Measurements from ENCODE around the gene SAT2.
A peak's percentile ranks its signal among the peaks of the same experiment; 100 is the strongest.

The SAT2 gene

DNA sequence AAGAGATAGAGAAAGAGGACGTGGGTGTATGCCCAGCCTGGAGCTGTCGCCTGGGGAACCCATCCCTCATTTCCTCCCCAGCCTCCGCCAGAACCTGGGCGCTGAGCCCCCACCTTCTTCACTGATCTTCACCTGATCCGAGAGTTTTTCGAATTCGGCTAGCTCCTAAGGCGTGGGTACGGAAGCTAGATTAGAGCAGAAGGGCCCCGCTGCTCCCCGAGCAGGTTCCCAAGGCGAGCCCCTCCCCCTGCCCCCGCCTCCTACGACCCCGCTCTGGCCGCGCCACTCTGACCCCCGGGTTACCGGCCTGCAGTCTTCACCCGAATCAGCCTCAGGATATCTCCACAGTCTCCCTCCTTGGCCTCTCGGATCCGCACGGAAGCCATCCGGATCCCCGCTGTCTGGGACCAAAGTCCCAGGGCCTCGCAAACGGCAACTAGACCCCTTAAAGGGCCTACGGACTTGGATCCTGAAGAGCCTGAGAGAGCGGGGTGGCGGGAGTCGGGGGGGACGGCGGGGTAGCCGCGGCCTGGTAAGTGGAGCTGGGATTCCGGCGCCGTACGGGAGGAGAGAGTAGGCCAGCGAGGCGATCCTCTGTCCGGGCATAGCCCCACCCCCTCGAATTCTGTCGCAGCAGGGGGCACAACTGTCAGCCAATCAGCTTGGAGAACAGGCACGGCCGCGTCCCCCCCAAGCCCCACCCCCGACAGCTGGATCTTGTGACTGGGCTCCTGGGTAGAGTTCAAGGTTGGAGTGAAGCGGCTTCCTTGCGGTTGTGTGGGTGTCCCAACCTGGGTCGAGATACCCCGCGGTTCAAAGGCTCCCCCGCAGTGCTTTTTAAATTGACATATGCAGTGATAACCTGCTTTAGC, at the start of gene SAT2 (continued):
- TF ChIP-seq, protein P1, sequence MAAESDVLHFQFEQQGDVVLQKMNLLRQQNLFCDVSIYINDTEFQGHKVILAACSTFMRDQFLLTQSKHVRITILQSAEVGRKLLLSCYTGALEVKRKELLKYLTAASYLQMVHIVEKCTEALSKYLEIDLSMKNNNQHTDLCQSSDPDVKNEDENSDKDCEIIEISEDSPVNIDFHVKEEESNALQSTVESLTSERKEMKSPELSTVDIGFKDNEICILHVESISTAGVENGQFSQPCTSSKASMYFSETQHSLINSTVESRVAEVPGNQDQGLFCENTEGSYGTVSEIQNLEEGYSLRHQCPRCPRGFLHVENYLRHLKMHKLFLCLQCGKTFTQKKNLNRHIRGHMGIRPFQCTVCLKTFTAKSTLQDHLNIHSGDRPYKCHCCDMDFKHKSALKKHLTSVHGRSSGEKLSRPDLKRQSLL (tag by site-specific recombination; IDR thresholded peaks at IDR 0.05), result peak; percentile 20; the same call in 1 of the 2 replicates
- no peak for TF ChIP-seq ZNF707 (tag by site-specific recombination; IDR thresholded peaks at IDR 0.05)
- TF ChIP-seq, protein P2, sequence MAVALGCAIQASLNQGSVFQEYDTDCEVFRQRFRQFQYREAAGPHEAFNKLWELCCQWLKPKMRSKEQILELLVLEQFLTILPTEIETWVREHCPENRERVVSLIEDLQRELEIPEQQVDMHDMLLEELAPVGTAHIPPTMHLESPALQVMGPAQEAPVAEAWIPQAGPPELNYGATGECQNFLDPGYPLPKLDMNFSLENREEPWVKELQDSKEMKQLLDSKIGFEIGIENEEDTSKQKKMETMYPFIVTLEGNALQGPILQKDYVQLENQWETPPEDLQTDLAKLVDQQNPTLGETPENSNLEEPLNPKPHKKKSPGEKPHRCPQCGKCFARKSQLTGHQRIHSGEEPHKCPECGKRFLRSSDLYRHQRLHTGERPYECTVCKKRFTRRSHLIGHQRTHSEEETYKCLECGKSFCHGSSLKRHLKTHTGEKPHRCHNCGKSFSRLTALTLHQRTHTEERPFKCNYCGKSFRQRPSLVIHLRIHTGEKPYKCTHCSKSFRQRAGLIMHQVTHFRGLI (tag by site-specific recombination; IDR thresholded peaks at IDR 0.05), result no peak
- 0 out of 2 replicates have a peak, but pooled peaks have one; percentile 26 for TF ChIP-seq ZNF394 (tag by site-specific recombination; IDR thresholded peaks at IDR 0.05; ENCODE audit: borderline replicate concordance)
- peak; percentile 97 for TF ChIP-seq GLIS1 (tag by site-specific recombination; IDR thresholded peaks at IDR 0.05)
- no peak for TF ChIP-seq ZNF2 (tag by site-specific recombination; IDR thresholded peaks at IDR 0.05)
- peak; percentile 49; the same call in 1 of the 2 replicates for TF ChIP-seq ZBTB48 (tag by site-specific recombination; IDR thresholded peaks at IDR 0.05)
- TF ChIP-seq ZNF660 (tag by site-specific recombination; IDR thresholded peaks at IDR 0.05), result 0 out of 2 replicates have a peak, but pooled peaks have one; percentile 52
- no peak for TF ChIP-seq ZNF266 (tag by site-specific recombination; IDR thresholded peaks at IDR 0.05; ENCODE audit: low read depth)
- TF ChIP-seq, protein P3, sequence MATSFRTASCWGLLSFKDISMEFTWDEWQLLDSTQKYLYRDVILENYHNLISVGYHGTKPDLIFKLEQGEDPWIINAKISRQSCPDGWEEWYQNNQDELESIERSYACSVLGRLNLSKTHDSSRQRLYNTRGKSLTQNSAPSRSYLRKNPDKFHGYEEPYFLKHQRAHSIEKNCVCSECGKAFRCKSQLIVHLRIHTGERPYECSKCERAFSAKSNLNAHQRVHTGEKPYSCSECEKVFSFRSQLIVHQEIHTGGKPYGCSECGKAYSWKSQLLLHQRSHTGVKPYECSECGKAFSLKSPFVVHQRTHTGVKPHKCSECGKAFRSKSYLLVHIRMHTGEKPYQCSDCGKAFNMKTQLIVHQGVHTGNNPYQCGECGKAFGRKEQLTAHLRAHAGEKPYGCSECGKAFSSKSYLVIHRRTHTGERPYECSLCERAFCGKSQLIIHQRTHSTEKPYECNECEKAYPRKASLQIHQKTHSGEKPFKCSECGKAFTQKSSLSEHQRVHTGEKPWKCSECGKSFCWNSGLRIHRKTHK (tag by site-specific recombination; IDR thresholded peaks at IDR 0.05), result no peak
- TF ChIP-seq GLI4 (tag by site-specific recombination; IDR thresholded peaks at IDR 0.05), result no peak
- TF ChIP-seq TRIM28 (IDR thresholded peaks at IDR 0.05; ENCODE audit: borderline replicate concordance, low read length), result no peak
- TF ChIP-seq ZNF341 (tag by site-specific recombination; IDR thresholded peaks at IDR 0.05; ENCODE audit: low read depth), result peak; percentile 60; the same call in 1 of the 2 replicates
- no peak for TF ChIP-seq ZBTB8A (tag by site-specific recombination; IDR thresholded peaks at IDR 0.05)
- TF ChIP-seq ZNF610 (tag by site-specific recombination; IDR thresholded peaks at IDR 0.05; ENCODE audit: borderline replicate concordance), result no peak
- no peak for TF ChIP-seq ZNF302 (tag by site-specific recombination; IDR thresholded peaks at IDR 0.05; ENCODE audit: low read depth)
- peak; percentile 31; the same call in 1 of the 2 replicates for TF ChIP-seq ZSCAN30 (tag by site-specific recombination; IDR thresholded peaks at IDR 0.05)
- TF ChIP-seq ZNF791 (tag by site-specific recombination; IDR thresholded peaks at IDR 0.05), result no peak
- TF ChIP-seq GLIS2 (tag by site-specific recombination; IDR thresholded peaks at IDR 0.05), result peak; percentile 97
- no peak for TF ChIP-seq ZNF473 (tag by site-specific recombination; IDR thresholded peaks at IDR 0.05)
- TF ChIP-seq ZNF426 (tag by site-specific recombination; IDR thresholded peaks at IDR 0.05), result no peak
- TF ChIP-seq ZNF169 (tag by site-specific recombination; IDR thresholded peaks at IDR 0.05), result no peak
- TF ChIP-seq ZNF549 (tag by site-specific recombination; IDR thresholded peaks at IDR 0.05), result no peak
- peak; percentile 19; the same call in 1 of the 2 replicates for TF ChIP-seq BCL11A (tag by site-specific recombination; IDR thresholded peaks at IDR 0.05; ENCODE audit: low read depth)
- no peak for TF ChIP-seq ZNF785 (tag by site-specific recombination; IDR thresholded peaks at IDR 0.05)
- peak; percentile 44; the same call in 1 of the 2 replicates for TF ChIP-seq ZNF76 (tag by site-specific recombination; IDR thresholded peaks at IDR 0.05; ENCODE audit: borderline replicate concordance, low read depth)
- TF ChIP-seq, protein P4, sequence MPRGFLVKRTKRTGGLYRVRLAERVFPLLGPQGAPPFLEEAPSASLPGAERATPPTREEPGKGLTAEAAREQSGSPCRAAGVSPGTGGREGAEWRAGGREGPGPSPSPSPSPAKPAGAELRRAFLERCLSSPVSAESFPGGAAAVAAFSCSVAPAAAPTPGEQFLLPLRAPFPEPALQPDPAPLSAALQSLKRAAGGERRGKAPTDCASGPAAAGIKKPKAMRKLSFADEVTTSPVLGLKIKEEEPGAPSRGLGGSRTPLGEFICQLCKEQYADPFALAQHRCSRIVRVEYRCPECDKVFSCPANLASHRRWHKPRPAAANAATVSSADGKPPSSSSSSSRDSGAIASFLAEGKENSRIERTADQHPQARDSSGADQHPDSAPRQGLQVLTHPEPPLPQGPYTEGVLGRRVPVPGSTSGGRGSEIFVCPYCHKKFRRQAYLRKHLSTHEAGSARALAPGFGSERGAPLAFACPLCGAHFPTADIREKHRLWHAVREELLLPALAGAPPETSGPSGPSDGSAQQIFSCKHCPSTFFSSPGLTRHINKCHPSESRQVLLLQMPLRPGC (tag by site-specific recombination; IDR thresholded peaks at IDR 0.05), result 0 out of 2 replicates have a peak, but pooled peaks have one; percentile 44
- no peak for TF ChIP-seq ZNF274 (IDR thresholded peaks at IDR 0.05; ENCODE audit: low read length)
- no peak for TF ChIP-seq ZNF274 (tag by site-specific recombination; IDR thresholded peaks at IDR 0.05; ENCODE audit: borderline replicate concordance)
- no peak; the same call in 1 of the 2 replicates for TF ChIP-seq ZEB2 (tag by site-specific recombination; IDR thresholded peaks at IDR 0.05)
- peak; percentile 71 for TF ChIP-seq EGR2 (tag by site-specific recombination; IDR thresholded peaks at IDR 0.05; ENCODE audit: low read depth)
